PC-9 (cell line): ENCODE data around the gene KLF13.

Experiments
- CTCF ChIP-seq: fragments of 200-600 bp; sonication (generic); conservative IDR thresholded peaks from 2 replicates; pipeline ENCODE4 v1.6.1; 2017; ENCODE audit warnings: mixed run types, antibody characterized with exemption, mild to moderate bottlenecking, moderate library complexity
- EZH2 ChIP-seq: fragments of 200-600 bp; sonication (generic); IDR thresholded peaks from 2 replicates; pipeline ENCODE4 v1.8.0; 2017; ENCODE audit warnings: antibody characterized with exemption, low read depth

- TF ChIP-seq CTCF (no peak), EZH2 (no peak)
These were observed 77.0 kb downstream of the KLF13 start for GRCh38 chr15:31403606-31404005.
